MCF 10A (cell line): ENCODE measurements around the gene CPLANE2. TPM values are rescaled to one million over a fixed set of nuclear protein-coding genes. Genes with fewer than 3 reads are reported as not detected.

Experiments used
- BruUV-seq: library from RNA; stranded (reverse); fragments of 400-500 nt; replicated peaks from 2 replicates; lab custom pipeline; 2021; lab: Mats Ljungman, UMichigan
- CTCF ChIA-PET: fragments of 300-600 bp; sonication (Branson Sonifier 250); formaldehyde crosslinking; extraction: SDS; loops from one replicate; lab custom pipeline; 2021; ENCODE audit warnings: antibody characterized with exemption, inconsistent platforms; lab: Yijun Ruan, JAX
- POLR2A ChIA-PET: fragments of 300-600, 350-650 bp; sonication (Branson Sonifier 250); formaldehyde crosslinking; extraction: SDS; loops from one replicate; lab custom pipeline; 2020; ENCODE audit warnings: antibody characterized with exemption, inconsistent platforms; lab: Yijun Ruan, JAX
- DNase-seq: peaks from one replicate; pipeline ENCODE4 v3.0.0-alpha.2; 2018; ENCODE audit not compliant: unreplicated experiment
- H3K27ac Mint-ChIP-seq: one replicate; pipeline ENCODE4 v1.8.0; 2022; ENCODE audit warnings: mild to moderate bottlenecking, low read depth, mixed read lengths; ENCODE audit not compliant: unreplicated experiment
- H3K27me3 Mint-ChIP-seq: one replicate; pipeline ENCODE4 v1.8.0; 2022; ENCODE audit warnings: mixed read lengths; ENCODE audit not compliant: insufficient read depth, unreplicated experiment
- H3K36me3 Mint-ChIP-seq: one replicate; pipeline ENCODE4 v1.8.0; 2022; ENCODE audit warnings: mild to moderate bottlenecking, moderate library complexity, mixed read lengths; ENCODE audit not compliant: insufficient read depth, unreplicated experiment
- H3K4me1 Mint-ChIP-seq: one replicate; pipeline ENCODE4 v1.8.0; 2022; ENCODE audit warnings: mixed read lengths; ENCODE audit not compliant: insufficient read depth, unreplicated experiment
- H3K4me3 Mint-ChIP-seq: one replicate; pipeline ENCODE4 v1.8.0; 2022; ENCODE audit warnings: mild to moderate bottlenecking, moderate library complexity, mixed read lengths; ENCODE audit not compliant: unreplicated experiment
- H3K9me3 Mint-ChIP-seq: one replicate; pipeline ENCODE4 v1.8.0; 2022; ENCODE audit warnings: mixed read lengths; ENCODE audit not compliant: unreplicated experiment
- CTCF ChIP-seq: fragments of 200-600 bp; IDR thresholded peaks from one replicate; pipeline ENCODE4 v1.8.0; 2022; ENCODE audit warnings: antibody characterized with exemption, mild to moderate bottlenecking; ENCODE audit not compliant: unreplicated experiment
- intact Hi-C: fragments of 100-400 bp; cut with micrococcal nuclease; formaldehyde crosslinking; loops from 2 replicates; pipeline ENCODE4 v1.14.1; 2022
- total RNA-seq: library from RNA; stranded (reverse); gene quantifications from 2 replicates; pipeline ENCODE4 v1.2.3, GENCODE V29; 2022

CPLANE2 gene
- total RNA-seq, 1 experiment from 2014 or later = 8.3 TPM

DNA sequence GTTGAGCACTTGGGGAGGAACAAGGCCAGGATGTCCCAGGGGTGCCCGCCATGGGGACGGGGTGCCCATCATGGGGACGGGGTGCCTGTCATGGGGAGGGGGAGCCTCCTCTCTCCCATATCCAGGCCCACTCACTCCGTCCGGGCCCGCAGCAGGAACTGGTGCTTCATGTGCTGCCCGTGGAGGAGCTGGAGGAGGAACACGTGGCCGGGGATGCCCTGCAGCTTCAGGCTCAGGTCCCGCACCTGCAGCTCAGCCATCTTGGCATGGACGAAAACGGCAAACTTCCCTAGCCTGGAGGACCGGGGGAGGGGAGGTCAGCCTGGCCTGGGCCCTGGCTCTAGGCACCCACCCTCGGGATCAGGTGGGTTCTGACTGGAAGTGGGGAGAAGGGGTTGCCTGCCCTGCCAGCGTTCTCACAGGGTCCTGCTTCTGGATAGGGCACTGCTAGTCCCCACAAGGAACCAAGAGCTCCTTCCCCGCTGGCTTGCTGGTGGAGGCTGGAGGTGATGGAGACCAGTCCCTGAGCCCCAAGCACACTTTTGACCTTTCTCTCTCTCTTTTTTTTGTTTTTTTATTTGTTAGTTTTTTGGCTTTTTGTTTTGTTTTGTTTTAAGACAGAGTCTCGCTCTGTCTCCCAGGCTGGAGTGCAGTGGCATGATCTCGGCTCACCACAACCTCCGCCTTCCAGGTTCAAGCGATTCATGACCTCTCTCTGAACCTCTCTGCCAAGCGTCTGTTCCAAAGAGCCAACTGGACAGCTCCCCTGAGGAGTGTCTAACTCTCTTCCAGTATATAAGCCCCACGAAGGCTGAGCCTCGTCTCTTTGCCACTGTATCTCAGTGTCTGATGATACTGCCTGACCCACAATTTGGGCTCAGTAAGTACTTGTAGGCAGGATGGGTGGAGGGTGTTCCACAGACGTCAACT is 34.4 kb downstream of the CPLANE2 start:
- POLR2A ChIA-PET = no interaction called here
- TF ChIP-seq CTCF = no peak
- H3K27ac Mint-ChIP-seq = no peak overlapping the region
- DNase-seq = no peak
- peaks cover 6% of the 10 kb centered on the region for H3K4me1 Mint-ChIP-seq
- H3K9me3 Mint-ChIP-seq = no peaks in the 10 kb centered on the region
- peaks cover 10% of the 10 kb centered on the region for H3K36me3 Mint-ChIP-seq
- no TSS peak for BruUV-seq
- intact Hi-C loops = no loop called here
- CTCF ChIA-PET = interaction anchor here (1.4 kb wide), 1 partner anchor 42 kb away, joined by 3 read pairs; no protein-coding TSS in a partner anchor
- H3K4me3 Mint-ChIP-seq = no peak overlapping the region
- no peaks in the 10 kb centered on the region for H3K27me3 Mint-ChIP-seq

- H3K27me3 Mint-ChIP-seq = no peaks in the 10 kb centered on the region
- no peak overlapping the region for H3K4me3 Mint-ChIP-seq
- intact Hi-C loops = no loop called here
- no peak for DNase-seq
- POLR2A ChIA-PET = interaction anchor here (0.6 kb wide), 1 partner anchor 129 kb away, joined by 3 read pairs; no protein-coding TSS in a partner anchor
- BruUV-seq = no TSS peak
- CTCF ChIA-PET = interaction anchor here (1.1 to 1.9 kb wide), 3 partner anchors 45 to 163 kb away, joined by 4 to 7 read pairs (median 6); no protein-coding TSS in a partner anchor
- no peaks in the 10 kb centered on the region for H3K4me1 Mint-ChIP-seq
- H3K9me3 Mint-ChIP-seq = no peaks in the 10 kb centered on the region
- TF ChIP-seq CTCF = no peak
- H3K36me3 Mint-ChIP-seq = peaks cover 5% of the 10 kb centered on the region
- no peak overlapping the region for H3K27ac Mint-ChIP-seq
Measured at GRCh38 chr1:16199700-16200099, 37.3 kb downstream of the CPLANE2 start.

DNA sequence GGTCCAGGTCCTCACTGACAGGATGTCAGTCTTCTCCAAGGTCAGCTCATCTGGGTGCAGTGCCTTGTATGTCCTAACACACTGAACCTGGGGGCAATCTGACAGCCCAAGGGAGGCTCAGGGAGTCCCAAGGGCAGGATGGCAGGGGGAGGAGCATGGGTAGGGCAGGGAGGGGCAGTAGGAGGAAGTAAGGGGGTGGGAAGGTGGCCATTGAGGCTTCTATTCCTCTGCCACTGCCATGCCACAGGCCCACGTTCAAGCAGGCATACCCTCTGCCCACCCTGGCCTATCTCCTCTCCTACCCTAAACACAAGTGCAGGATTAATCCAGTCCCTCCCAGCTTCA is 37.9 kb downstream of the CPLANE2 start:
- Mint-ChIP-seq H3K27me3 (no peaks in the 10 kb centered on the region), H3K9me3 (no peaks in the 10 kb centered on the region), H3K4me3 (no peak overlapping the region), H3K4me1 (no peaks in the 10 kb centered on the region), H3K36me3 (peaks cover 5% of the 10 kb centered on the region), H3K27ac (no peak overlapping the region)
- no peak for TF ChIP-seq CTCF
- intact Hi-C loops = no loop called here
- no peak for DNase-seq
- POLR2A ChIA-PET = interaction anchor here (0.5 kb wide), 1 partner anchor 33 kb away, joined by 3 read pairs; no protein-coding TSS in a partner anchor
- no TSS peak for BruUV-seq
- CTCF ChIA-PET = interaction anchor here (1.1 to 1.9 kb wide), 3 partner anchors 45 to 164 kb away, joined by 4 to 7 read pairs (median 6); no protein-coding TSS in a partner anchor

DNA sequence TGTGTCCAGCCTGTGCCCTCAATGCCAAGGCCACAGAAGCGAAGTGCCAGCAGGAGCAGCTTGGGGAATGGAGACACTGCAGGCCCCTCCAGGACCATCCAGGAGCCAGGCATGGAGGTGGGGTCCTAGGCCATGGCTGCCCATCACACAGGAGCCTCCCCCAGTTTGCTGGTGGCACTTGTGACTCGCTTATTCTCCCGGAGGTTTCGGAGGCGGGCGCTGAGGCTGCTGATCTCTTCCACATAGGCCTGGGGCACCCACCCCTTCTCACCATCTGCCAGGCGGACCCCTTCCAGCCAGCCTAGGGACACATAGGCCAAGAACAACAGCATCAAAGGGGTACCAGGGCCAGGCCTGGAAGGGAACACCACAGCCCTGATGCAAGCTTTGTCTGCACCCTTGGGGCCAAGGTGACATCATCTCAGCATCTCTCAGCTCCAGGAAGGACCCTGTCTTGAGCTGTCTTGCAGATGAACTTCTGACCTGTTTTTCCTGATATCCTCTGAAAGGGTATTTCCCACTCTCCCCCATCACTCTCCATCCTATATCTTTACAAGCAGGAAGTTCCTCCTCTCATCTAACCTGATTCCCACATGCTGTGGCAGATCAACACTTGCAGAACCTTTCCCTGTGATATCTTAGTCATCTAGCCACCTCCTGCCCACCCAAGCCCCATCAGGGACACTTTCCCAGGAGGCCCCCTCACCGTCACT is 38.4 kb downstream of the CPLANE2 start:
- BruUV-seq = no TSS peak
- intact Hi-C loops = no loop called here

More for the DNA sequence above, 38.4 kb downstream of the CPLANE2 start:
- POLR2A ChIA-PET = interaction anchor here (0.5 kb wide), 1 partner anchor 34 kb away, joined by 3 read pairs; no protein-coding TSS in a partner anchor
- H3K36me3 Mint-ChIP-seq = peaks cover 5% of the 10 kb centered on the region
- H3K4me1 Mint-ChIP-seq = no peaks in the 10 kb centered on the region
- H3K27ac Mint-ChIP-seq = no peak overlapping the region
- no peak for TF ChIP-seq CTCF
- CTCF ChIA-PET = interaction anchor here (1.4 to 1.9 kb wide), 3 partner anchors 46 to 120 kb away, joined by 3 to 6 read pairs (median 4); no protein-coding TSS in a partner anchor
- H3K4me3 Mint-ChIP-seq = no peak overlapping the region
- no peak for DNase-seq
- no peaks in the 10 kb centered on the region for H3K9me3 Mint-ChIP-seq
- H3K27me3 Mint-ChIP-seq = no peaks in the 10 kb centered on the region
